ENCODE results near the gene ANAPC10.
A peak's percentile ranks its signal among the peaks of the same experiment; 100 is the strongest.
"Not testable (repeated sequence)": the region's sequence is repeated elsewhere in the genome, so short reads cannot be mapped to it uniquely, and the experiment has no call there.

The ANAPC10 gene

GRCh38 chr4:145097821-145098674, at the start of gene ANAPC10, which contains the start of gene ABCE1:
Gene ANAPC10, minus strand, starts transcription at chr4:145098196. Its CDS starts 2,097 bp downstream, at chr4:145096099.
Gene ABCE1, plus strand, starts transcription at chr4:145098311. Its CDS starts 6,102 bp downstream, at chr4:145104413.
- DNase-seq (ENCODE audit: low read depth in 2 of 2) = peak; percentile 94 to 97

- DNase-seq (ENCODE audit: low read depth in 2 of 2) = not testable (repeated sequence)
Observed at GRCh38 chr4:145136219-145136618, 38.2 kb upstream of the ANAPC10 start.

- no peak for DNase-seq (ENCODE audit: low read depth in 2 of 2)
Observed at GRCh38 chr4:145132511-145133098, 34.6 kb upstream of the ANAPC10 start.

- DNase-seq (ENCODE audit: low read depth in 2 of 2) = no peak
Observed at GRCh38 chr4:145131848-145132247, 33.9 kb upstream of the ANAPC10 start.

GRCh38 chr4:145130788-145131399, 32.9 kb upstream of the ANAPC10 start:
- no peak for DNase-seq (ENCODE audit: low read depth in 2 of 2)

- DNase-seq (ENCODE audit: low read depth in 2 of 2) = no peak
Observed at GRCh38 chr4:145130130-145130529, 32.1 kb upstream of the ANAPC10 start.

GRCh38 chr4:145125396-145125795, 27.4 kb upstream of the ANAPC10 start:
- no peak for DNase-seq (ENCODE audit: low read depth in 2 of 2)

GRCh38 chr4:145108128-145108527, 10.1 kb upstream of the ANAPC10 start:
- DNase-seq (ENCODE audit: low read depth in 2 of 2) = no peak

GRCh38 chr4:145107126-145107525, 9.1 kb upstream of the ANAPC10 start:
- DNase-seq (ENCODE audit: low read depth in 2 of 2) = no peak

GRCh38 chr4:145103496-145103895, 5.5 kb upstream of the ANAPC10 start:
- DNase-seq (ENCODE audit: low read depth in 2 of 2) = no peak

GRCh38 chr4:145102619-145103018, 4.6 kb upstream of the ANAPC10 start:
- no peak for DNase-seq (ENCODE audit: low read depth in 2 of 2)

GRCh38 chr4:145101091-145101490, 3.1 kb upstream of the ANAPC10 start:
- DNase-seq (ENCODE audit: low read depth in 2 of 2) = no peak

GRCh38 chr4:145099653-145100052, 1.7 kb upstream of the ANAPC10 start:
- no peak for DNase-seq (ENCODE audit: low read depth in 2 of 2)

- peak in 1 of 2 donors; percentile 25 for DNase-seq (ENCODE audit: low read depth in 2 of 2)
Observed at GRCh38 chr4:145098675-145099037, 660 bp upstream of the ANAPC10 start.

GRCh38 chr4:145097331-145097820, 620 bp downstream of the ANAPC10 start:
- no peak for DNase-seq (ENCODE audit: low read depth in 2 of 2)

GRCh38 chr4:145093638-145094037, 4.4 kb downstream of the ANAPC10 start:
- DNase-seq (ENCODE audit: low read depth in 2 of 2) = no peak

GRCh38 chr4:145090380-145090779, 7.6 kb downstream of the ANAPC10 start:
- DNase-seq (ENCODE audit: low read depth in 2 of 2) = no peak

- no peak for DNase-seq (ENCODE audit: low read depth in 2 of 2)
Observed at GRCh38 chr4:145083891-145084605, 13.9 kb downstream of the ANAPC10 start.

- DNase-seq (ENCODE audit: low read depth in 2 of 2) = no peak
Observed at GRCh38 chr4:145081756-145082155, 16.2 kb downstream of the ANAPC10 start.

- no peak for DNase-seq (ENCODE audit: low read depth in 2 of 2)
Observed at GRCh38 chr4:145076469-145076855, 21.5 kb downstream of the ANAPC10 start.

- no peak for DNase-seq (ENCODE audit: low read depth in 2 of 2)
Observed at GRCh38 chr4:145075742-145076468, 22.1 kb downstream of the ANAPC10 start.
